ENCODE results near the gene C6orf89.

- TF ChIP-seq EZH2 (IDR thresholded peaks at IDR 0.05) (no peak), POLR2AphosphoS5 (IDR thresholded peaks at IDR 0.05; ENCODE audit: borderline replicate concordance, low read depth, low read length) (no peak)
Observed at GRCh38 chr6:36847991-36848390, 37.8 kb upstream of the C6orf89 start.

Measured in SK-N-MC (cell line).